ENCODE results near the gene CERS6.

DNA sequence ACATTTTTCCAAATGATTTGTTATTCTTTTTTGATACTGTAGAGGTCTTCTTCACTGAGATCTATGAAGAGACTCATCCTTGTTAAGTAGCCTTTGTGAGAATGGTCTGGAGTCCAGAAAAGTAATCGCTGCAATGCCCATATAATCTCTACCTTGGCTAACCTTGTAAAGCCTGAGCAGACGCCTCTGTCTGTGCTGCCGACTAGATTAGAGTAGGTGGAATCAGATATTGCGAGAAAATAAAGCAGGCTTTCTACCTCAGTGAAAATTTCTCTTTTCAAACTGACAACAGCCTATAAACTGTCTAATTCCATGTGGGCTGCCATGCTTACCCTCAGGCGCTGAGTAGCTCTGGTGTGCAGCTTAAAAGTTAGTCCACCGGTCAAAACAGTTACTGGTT is 17.5 kb upstream of the CERS6 start:
- no peak for TF ChIP-seq POLR2A (IDR thresholded peaks at IDR 0.05)
- TF ChIP-seq POLR2AphosphoS5 (IDR thresholded peaks at IDR 0.05) = no peak
- no peak for TF ChIP-seq CTCF (IDR thresholded peaks at IDR 0.05)

Data from breast epithelium (tissue), 3 donors.